Measurements from ENCODE around the gene PON3.

PON3 gene

DNA sequence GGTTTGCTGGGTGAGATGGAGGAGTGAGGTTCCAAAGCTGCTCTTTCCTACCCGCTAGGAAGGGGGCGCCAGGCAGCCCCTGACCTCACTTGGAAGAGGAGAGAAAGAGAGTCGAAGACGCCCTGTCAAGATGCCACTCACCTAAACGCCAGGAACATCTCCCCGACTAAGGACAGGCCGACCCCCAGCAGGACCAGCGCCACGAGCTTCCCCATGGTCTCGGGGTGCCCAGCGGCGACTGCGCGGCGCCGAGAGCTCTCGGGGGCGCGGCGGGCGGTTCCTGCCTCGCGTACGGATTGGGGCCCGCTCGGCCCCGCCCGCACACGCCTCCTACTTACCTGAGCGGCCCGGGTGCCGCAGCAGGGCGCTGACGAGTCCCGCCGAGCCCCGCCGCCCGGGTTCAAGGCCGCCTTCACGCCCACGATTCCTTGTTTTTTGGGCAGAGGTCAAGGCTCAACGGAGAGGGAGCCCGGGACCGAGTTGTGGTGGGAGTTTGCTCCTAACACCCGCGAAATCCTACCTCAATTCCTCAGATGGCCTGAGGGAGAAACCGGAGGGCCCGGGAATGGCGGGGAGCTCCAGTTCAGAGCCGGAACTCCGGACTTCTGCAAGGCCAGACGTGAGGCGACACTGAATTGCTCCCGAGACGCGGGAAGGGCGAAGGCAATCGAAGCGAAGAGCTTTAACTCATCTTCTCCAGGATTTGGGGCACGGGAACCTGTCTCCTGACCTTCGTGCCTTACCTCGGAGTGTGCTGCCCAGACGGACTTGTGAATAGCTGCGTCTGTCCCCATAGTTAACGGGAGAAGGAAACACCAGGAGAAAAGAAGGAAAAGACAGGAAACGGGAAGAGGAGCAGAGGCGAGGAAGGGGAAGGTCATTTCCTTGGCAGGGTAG is at the start of gene PON3:
TSS of gene PON3 (minus strand) at position 240 of the 897 bp plus-strand sequence. CDS start at position 215, 25 bp downstream.
- DNase-seq (ENCODE audit: low read depth): no peak

DNA sequence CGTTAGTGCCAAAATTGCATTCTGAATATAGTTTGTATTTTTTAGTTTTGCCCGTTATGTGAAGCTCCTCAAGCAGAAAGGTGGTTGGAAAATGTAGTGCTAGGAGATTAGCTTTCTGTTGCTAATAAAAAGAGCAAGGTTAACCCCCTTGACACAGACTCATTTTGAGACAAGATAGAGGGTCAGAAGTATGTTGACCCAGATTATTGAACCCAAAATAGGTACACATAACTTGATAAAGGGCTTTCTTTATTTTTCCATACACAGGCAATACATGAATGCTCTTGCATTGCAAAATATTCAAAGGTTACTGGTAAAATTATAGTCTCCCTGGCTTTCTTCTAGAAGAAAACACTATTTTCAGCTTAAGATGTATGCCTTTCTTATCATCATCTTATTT is 48.6 kb upstream of the PON3 start:
- DNase-seq (ENCODE audit: low read depth): no peak

DNA sequence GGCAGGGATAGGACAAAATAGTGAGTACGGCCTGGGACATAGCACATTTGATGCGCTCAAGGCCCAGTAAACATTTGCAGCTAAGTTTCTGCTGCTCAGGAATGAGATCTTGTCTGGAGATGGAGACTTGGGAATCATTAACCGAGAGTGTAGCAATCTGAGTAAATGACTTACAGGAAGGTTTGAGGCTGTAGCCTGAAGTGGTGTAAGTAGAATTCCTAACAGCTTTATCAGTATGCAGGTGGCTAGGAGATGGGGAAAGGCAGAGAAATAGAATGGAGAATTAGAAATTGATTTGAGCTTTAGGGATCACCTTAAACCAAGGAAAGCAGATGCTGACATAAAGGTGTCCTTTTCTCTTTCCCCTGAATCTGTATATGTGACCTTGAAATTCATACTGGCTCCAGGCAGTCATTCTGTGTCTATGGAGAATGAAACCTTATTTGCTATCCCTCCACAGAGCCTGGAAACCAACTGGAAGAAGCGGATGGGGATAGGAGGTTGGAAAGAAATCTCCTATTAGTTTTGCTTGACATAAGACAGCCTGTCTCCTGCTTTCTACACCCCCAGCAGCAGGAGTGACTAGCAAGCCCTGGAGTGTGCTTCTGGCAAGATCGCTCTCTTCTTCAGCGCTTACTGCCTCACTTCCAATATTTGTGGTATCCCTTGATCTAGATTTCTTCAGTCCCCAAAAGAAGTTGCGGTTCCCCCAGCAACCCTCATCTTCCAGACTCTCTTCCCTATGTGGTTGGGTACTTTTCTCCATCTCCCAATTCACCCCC is 45.1 kb upstream of the PON3 start:
- DNase-seq (ENCODE audit: low read depth): no peak

DNA sequence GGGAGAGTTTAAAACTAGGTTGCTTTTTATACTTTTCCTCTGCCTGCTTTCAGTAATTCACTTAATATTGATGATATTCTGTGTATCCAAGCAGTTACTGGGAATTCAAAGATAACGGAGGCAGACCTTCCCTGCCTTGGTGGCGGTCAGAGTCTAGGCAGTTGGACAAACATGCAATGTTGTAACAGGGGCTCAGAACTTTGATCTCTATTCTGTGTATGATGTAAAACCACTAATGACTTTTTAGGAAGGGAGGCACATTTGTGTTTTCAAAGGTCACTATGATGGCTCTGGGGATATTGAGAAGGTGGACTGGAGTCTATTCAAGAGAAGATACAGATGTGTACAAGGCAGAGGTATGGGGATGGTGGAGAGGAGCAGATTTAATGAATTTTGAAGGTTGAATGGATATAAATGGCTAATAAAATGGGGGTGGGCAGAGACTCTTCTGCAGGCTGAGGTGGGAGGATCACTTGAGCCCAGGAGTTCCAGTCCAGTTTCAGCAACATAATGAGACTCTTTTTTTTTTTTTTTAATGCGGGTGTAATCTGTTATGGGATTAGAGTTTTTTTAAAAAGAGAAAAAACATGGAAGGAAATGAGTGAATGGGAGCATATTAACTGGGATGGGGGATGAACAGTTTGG is 44.3 kb upstream of the PON3 start:
- DNase-seq (ENCODE audit: low read depth): no peak

DNA sequence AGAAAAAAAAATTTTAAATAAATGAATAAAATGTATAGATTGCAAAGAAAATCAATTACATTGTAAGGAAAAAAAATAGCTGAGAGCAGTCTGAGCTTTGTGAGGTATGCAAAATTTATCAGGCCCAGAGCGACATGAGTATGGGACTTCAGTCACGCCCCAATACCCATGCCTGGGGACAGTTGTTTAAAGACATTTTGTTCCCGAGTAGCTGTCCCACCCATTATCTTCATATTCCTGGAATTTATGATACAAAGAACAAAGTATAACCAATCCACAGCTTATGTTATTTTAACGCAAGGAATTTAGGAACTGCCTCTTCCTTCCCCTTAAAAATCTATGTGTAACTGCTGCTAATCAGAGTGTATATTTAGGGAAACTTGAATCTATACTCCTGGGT is 40.2 kb upstream of the PON3 start:
- no peak for DNase-seq (ENCODE audit: low read depth)

DNA sequence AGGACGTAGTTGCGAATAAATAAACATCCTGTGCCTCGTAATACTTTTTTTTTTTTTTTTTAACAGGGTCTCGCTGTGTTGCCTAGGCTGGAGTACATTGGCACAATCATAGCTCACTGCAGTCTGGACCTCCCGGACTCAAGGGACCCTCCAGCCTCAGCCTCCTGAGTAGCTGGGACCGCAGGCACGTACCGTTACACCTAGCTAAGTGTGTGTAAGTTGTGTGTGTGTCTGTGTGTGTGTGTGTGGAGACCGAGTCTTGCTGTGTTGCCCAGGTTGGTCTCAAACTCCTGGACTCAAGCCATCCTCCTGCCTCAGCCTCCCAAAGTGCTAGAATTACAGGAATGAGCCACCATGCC is 39.2 kb upstream of the PON3 start:
- DNase-seq (ENCODE audit: low read depth): no peak

DNA sequence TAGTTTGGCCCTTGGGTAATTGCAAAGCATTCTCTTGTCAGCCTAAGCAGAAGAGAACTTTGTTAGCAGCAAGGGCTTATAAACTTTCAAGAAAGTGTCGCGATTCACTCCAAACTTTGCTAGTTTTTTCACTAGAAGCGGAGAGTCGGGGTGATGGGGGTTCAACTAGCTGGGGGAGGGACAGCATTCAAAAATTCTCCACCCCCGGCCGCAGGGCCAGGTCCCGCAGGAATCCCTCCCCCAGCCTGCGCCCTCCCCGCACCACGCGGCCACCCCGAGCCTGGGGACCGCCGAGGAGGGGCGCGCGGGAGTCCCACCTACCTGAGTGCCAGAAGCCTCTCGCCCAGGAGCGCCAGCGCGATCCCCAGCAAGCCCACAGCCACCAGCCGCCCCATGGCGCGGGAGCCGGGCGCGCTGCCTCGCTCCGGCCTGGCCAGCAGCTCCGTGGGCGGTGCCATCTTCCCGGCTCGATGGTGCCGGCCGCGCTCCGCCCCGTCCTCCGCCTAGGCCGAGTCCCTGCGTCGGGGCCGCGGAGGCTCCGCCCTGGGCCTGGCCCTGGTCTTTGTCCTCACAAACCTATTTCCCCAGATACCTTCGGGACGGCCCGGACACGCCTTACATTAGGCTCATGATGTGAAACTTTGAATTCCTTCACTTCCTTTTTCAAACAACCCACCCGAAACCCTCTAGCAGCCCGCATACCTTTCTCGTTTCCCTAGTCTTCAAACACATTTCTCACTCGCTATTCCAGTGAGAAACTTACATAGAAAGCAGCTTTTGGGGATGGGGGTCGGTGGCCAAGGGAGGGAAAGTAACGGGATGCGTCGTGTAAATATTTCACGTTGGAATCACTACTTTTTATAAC is 38.6 kb upstream of the PON3 start, which contains the start of gene PON2:
TSS of gene PON2 (minus strand) at position 472 of the 865 bp plus-strand sequence. CDS start at position 395, 77 bp downstream.
- peak; percentile 1 for DNase-seq (ENCODE audit: low read depth)

DNA sequence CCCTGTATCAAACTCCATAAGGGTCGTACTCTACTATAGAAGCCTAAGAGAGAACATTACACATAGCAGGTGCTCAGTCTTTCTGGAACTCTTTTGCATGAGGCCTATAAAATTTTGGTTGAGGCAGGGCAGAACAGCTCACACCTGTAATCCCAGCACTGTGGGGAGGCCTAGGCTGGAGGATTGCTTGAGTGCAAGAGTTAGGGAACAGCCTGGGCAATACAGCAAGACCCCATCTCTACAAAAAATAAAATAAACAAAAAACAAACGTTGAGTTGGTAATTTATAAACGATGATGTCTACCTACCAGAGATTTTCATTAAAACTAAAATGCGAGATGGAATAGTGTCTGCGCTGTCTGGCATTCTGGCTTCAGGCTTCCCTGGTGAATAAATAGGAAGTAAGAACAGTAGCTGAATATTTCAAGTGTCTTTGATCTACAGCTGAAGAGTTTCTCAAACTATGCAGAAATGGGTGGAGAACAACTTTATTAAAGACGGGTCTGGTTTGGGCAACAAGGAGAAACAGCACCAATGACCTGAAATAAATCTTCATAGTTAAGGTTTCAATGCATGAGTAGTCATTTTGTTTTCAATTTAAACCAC is 37.9 kb upstream of the PON3 start:
- DNase-seq (ENCODE audit: low read depth): no peak

DNA sequence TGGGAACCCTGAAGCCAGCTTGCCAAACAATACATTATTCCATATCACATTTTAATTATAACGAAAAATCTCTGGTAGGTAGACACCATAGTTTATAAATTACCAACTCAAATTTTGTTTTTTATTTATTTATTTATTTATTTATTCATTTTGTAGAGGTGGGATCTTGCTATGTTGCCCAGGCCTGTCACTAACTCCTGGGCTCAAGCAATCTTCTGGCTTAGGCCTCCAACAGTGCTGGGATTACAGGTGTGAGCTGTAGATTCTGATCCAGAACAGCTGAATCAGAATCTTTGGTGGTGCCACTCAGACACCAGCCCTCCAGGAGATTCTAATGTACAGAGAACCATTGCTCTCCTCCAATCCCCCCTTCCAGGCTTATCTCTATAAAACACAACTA is 37.0 kb upstream of the PON3 start:
- no peak for DNase-seq (ENCODE audit: low read depth)

DNA sequence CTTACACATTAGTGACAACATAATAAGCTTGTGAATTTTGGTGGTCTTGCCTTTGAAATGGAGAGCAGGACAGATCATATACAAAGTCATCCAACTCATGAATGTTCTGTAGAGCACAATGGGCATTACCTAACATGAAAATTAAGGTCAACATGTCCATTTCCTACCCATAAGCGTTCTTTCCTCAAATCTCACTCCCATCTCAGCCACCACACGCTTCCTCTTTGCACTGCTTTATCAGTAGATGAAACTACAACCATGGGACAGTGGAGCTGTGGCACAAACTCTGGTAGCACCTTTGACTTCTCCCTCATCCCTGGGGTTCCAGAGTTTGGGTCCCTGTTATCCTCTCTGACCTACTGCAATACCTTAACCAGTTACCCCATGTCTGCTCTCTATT is 36.4 kb upstream of the PON3 start:
- no peak for DNase-seq (ENCODE audit: low read depth)

DNA sequence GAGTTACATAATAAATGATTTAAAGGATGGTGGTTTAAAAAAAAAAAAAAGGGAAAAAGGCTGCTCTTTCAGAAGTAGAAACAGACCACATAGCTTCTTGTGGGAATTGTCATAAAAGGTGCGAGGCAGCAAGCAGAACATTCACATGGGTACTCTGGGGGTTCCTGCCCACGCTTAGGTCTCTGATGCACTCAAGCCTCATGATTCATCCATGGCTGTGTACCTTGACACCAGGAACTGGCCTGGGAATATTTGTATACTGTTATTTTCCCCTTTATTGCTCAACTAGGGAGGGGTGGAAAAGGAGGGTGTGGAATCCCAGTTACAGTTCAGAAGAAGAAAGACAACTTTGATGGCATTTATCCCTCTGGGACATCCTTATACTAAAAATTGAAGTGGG is 34.7 kb upstream of the PON3 start:
- DNase-seq (ENCODE audit: low read depth): no peak

DNA sequence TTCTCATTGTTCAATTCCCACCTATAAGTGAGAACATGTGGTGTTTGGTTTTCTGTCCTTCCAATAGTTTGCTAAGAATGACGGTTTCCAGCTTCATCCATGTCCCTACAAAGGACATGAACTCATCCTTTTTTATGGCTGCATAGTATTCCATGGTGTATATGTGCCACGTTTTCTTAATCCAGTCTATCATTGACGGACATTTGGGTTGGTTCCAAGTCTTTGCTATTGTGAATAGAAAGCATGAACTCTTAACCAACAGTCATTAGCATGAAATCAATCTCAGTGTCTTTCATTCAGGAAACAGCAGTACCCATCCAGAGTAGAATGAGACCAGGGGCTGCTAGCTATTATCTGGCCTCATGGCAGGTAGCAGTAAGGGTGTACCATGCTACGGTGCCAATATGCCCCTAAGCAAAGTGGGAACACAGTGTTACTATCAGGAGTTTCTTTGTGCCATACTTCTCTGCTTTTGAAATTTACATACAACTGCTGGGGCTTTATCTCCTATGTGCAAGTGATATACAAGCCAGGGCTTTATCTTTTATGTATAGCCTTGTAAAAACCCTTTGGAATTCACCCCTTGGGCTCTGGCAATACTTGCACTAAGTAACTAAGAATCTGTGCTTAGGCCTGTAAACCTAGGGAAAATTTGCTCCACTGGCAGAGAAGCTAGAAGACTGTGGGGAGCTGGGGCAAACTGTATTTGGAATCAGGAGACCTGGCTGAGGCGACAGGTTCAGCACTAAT is 33.2 kb upstream of the PON3 start:
- no peak for DNase-seq (ENCODE audit: low read depth)

DNA sequence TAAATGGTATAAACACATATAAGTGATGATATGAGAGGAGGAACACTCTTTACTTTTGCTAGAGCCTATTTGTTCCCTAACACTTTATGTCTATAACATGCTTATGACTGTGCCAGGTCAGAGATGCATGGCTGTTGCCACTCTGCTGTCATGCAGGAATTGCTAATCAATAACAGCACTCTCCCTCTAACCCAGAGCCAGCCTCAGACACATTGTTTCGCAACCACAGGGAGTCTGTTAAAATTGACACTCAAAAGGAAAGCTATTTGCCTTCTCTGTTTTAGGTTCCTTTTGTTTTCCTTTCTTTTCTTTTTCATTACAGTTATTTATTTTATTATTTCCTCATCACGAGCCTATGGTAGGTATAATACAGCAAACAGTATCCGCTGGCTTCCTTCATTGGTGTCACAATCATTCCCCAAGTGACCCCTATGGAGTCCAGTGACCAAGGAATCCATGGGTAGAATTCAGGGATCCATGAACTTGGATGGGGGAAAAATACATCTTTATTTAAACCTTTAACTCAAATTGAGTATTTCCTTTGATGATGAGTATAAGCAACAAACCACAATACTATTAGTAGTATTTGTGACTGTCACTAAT is 31.8 kb upstream of the PON3 start:
- DNase-seq (ENCODE audit: low read depth): no peak

DNA sequence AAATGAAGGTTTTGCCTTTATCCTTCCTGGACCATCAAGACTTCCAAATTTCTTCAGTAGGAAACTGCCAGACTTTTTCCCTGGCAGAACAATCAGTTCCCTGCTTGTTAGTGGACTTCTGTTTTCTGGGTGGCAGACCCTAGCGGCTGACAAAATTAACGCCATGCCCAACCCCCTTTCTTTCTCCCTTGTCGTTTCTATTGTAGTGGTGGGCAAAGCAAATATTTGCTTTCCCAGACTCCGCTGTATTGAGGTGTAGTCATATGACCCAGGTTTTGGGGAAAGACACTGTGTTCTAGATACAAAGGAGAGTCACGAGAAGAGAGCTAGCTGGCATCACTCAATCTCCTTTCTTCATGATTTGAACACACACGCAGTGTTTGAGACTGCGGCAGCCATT is 31.0 kb upstream of the PON3 start:
- no peak for DNase-seq (ENCODE audit: low read depth)

DNA sequence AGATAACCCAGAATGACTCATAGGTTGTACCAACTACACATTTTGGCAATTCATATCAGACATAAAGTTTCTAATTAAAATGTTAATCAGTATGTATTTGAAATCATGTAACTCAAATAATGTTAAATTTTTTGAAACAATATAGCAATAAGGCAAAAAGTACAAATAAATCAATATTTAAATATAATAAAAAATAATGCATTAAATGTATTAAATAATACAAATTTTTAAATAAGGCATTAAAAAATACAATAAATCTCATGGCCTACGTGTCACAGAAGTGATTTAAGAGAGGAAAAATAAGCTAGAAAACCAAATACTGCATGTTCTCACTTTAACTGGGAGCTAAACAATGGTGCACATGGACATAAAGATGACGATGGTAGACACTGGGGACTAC is 29.5 kb upstream of the PON3 start:
- no peak for DNase-seq (ENCODE audit: low read depth)

DNA sequence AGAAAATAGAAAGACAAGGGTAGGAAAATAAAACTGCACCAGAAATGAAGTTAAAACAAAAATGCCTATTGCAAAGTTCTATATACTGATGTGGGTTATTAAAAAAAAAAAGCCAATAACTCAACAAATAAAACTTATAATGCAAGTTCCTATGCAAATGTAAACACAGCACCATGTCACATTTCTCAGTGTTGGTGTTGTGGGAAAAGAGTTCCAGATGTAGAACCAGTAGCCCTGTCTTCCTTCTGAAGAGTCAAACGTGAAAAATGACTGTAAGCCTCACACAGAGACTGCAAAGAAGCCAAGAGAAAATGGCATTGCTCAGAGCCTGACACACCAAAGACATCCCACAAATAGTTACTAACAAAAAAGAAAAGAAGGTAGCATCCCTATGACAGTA is 28.5 kb upstream of the PON3 start:
- DNase-seq (ENCODE audit: low read depth): no peak

DNA sequence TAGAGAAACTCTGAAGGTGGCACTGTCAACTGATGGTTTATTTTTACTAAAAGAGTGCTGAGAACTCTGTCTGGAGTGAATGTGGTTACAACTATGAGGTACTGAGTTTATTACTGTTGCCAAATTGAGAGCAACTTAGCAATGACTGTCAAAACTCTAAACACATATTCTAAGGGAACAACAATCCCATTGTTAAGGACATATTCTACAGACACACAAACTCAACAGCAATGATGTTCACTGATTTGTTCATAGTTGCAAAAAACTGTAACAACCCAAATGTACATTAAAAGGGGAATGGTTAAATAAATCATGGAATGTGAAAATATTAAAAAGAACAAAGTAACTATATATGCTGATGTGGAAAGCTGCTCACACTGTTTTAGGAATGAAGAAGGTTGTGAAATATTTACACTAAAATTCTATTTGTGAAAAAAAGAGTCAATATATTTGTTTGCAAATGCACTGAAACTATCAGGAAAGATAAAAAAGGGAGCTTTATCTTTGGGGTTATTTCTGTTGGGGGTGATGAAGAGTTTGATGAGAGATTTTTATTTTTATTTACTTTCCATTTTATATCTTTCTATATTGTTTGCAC is 25.8 kb upstream of the PON3 start:
- DNase-seq (ENCODE audit: low read depth): no peak

DNA sequence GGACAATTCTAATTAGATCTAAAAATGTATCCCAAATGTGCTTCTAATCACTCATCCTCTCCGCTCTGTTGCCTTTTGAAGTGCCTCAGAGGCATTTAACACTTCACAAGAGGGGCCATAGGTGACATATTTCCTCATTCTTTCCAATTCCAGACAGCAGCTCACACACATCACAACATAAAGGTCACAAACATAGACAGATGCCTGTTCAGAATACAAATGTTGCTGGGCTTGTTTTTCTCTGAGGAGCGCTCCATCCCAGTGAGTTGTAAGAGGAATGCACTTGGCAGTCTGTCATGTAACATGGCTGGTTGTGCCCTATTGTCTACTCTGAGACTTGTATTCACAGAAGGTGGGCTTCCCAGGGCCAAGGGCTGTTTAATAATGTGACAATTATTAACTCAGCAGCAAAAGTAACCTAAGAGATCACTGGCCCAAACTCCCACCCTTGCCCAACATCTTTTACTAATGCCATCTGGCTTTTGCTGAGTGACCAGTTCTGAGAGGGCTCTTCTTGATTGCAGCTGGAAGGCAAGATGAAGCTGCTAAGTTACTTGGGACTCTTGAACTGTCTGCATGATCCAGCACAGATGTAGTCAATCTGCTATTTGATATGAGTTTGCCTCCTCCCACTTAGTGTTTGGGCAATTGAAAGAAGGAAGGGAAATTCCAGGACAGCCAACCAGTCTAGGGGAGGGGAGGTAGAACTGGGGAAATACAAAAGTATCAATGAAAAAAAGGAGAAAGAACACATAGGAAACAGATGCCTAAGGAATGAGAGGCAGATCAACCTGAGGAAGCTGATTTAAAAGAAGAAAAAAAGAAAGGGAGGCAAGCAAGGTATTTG is 25.0 kb upstream of the PON3 start:
- DNase-seq (ENCODE audit: low read depth): no peak

DNA sequence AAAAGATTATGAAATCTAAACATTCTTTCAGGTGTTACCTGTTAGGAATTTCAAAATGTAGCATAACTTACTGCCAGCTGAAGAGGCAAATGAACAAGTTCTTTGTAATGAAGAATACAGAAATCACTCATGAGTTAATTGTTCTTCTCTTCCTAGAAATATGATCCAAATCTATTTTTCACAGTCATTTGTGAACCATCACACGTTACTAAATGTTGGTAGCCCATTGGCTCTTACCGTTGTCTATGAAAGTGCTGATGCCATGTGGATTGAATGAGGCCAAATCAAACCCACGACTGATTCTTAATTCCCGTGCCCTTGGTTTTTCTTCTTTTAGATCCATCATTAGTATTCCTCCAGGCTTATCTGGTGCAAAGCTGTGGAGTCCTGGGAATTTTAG is 15.9 kb upstream of the PON3 start:
- DNase-seq (ENCODE audit: low read depth): no peak

Data from stimulated activated CD8-positive, alpha-beta memory T cell treated with anti-CD3 and anti-CD28 coated beads, Interleukin-7, amount 100 ng/mL, for 24 hours (primary cell).